HG02852 (cell line): ENCODE data around the gene BICDL1.

Experiments
- ATAC-seq: cut with Tn5 transposase; IDR thresholded peaks from one replicate; pipeline ENCODE4 v1.9.1; 2021; ENCODE audit warnings: mild to moderate bottlenecking, moderate library complexity; ENCODE audit not compliant: unreplicated experiment

The BICDL1 gene

GRCh38 chr12:120048263-120048662 is 59.2 kb downstream of the BICDL1 start:
- ATAC-seq, result no peak

DNA sequence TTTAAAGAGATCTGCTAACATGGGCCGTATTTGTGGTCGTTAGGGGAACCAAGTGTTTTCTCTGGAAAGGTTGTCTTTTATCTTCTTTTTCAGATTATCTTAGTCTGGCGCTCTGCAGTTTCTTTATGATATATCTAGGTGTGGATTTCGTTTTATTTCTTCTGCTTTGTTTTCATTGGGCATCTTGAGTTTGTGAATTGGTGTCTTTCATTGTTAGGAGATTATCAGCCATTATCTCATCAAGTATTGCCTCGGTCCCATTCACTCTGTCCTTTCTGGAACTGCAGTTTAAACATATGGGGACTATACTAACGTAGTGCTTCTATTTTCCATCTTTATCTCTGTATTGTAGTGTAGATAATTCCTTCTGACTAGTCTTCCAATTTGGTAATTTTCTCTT is 60.4 kb downstream of the BICDL1 start:
- no peak for ATAC-seq

DNA sequence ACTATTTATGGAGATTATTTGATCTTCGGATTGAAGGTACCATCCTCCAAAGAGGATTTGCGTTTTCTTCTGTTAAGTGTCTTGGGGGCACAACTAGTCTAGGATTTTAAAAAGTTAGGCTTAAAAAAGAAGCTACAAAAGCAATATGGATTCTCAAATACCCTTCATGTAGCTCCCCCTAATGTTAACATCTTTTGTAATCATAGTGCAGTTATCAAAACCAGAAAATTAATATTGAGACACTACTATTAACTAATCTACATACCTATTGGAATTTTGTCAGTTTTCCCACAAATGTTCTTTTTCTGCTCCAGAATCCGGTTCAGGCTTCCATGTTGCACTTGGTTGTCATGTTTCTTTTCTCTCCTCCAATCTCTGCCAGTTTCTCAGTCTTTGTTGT is 62.5 kb downstream of the BICDL1 start:
- ATAC-seq, result no peak

- ATAC-seq, result no peak
Observed at GRCh38 chr12:120054293-120054692, 65.3 kb downstream of the BICDL1 start.

- ATAC-seq, result no peak
Observed at GRCh38 chr12:120055231-120056000, 66.4 kb downstream of the BICDL1 start.

GRCh38 chr12:120056739-120057138 is 67.7 kb downstream of the BICDL1 start:
- no peak for ATAC-seq

GRCh38 chr12:120060196-120060595 is 71.2 kb downstream of the BICDL1 start:
- ATAC-seq, result no peak

DNA sequence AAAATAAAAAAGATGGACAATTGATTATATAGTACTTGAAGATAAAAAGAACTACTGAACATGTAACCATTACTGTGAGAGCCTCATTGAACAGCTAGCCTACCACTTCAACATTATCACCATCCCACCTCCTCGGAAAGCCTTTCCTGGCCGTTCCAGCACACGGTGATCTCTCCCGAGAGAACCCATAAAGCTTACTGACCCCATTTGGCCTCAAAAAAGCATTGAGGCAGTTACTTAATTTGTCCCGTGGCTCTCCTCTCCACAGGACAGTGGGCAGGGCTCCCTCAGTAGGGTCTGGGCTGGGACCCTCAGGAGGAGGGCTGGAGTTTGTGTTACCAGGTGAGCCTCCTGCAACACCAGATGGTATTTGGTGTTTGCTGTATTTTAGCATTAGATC is 71.7 kb downstream of the BICDL1 start:
- no peak for ATAC-seq

- ATAC-seq, result no peak
Observed at GRCh38 chr12:120061575-120062214, 72.7 kb downstream of the BICDL1 start.

- ATAC-seq, result no peak
Observed at GRCh38 chr12:120062976-120063579, 74.0 kb downstream of the BICDL1 start.

DNA sequence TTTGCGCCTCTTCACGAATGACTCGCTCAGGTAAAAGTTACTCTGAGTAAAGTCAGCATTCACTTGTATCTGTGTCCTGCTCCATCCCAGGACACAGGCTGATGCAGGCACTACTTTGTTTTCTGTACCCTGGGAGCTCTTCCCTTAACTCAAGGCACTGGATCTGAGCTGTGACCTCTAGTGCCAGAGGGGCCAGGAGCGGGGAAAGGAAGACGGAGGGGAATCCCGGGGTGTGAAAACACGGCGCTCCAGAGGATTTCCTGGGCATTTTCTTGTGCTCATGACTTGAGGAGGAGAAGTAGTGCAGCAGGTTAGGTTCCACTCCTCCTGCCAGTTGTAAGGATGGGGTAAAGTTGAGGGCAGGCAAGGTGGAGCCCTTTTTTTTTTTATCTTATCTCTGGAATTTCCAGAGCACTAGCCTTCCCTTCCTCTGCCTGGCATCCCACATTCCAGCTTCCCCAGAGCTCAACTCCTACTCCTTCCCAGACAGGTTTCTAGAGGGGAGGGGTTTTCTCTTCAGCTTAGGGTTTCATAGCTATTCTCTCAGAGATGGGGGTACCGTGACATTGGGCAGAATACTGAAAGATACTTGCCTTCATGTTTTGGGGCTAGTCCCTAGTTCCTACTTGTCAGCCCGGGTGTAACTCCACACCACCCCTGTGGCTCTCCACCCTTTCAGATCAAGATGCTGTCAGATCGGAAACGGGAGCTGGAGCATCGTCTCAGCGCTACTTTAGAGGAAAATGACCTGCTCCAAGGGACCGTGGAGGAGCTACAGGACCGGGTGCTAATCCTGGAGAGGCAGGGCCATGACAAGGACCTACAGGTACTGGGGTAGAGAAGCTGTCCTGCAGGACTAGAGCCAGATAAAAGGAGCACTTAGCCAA is 75.3 kb downstream of the BICDL1 start:
- no peak for ATAC-seq

GRCh38 chr12:120065472-120065871 is 76.4 kb downstream of the BICDL1 start:
- no peak for ATAC-seq

- no peak for ATAC-seq
Observed at GRCh38 chr12:120066341-120066740, 77.3 kb downstream of the BICDL1 start.

DNA sequence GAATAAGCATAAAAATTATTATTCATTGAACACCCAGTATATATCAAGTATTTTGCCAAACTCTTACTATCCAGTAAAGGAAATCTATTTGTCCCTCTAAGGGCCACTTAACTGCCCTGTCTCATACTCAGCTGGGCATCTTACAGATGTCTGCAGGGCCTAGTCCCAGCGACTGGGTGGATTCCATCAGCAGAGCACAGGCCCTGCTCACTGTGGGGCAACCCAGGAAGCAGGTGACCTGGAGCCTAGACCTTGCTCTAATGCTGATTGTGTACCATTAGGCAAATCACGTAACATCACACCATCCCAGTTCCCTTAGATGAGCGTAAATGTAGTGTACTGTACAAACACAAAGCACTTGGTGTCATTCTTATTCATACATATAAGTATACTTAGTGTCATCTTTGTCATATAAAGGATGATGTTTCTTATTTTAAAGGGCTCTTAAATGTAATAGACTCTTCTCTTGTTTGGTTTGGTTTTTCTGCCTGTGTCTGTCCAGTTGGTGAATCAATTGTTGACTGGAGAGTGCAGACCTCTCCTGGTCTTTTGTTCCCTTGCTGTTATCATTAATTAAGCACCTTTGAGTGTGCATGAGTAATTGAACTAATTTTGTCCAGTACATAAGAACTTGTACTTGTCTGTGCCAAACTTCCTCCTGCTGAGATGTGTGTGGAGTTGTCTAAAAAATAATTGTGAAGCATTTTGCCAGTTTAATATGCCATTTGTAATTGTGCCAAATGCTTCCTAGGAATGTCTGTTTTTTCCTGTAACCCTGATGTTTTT is 78.2 kb downstream of the BICDL1 start:
- no peak for ATAC-seq

DNA sequence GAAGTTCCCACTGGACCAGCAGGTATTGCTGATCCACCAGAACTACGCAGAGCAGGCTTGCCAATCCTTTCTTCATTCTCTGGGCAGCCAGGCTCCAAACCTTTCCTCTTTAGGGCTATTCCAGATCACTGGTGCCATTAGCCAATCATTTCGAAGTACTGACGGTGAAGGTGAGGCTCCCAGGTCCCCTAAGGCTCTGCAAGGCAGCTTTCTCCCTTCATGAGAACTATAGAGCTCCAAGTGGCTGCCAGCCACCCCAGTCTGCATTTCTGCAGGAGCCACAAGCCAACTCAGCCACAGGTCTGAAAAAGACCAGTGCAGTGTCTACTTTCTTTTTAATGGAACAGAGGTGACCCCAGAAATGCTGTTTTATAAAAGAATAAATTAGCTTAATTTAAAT is 78.9 kb downstream of the BICDL1 start:
- no peak for ATAC-seq

- ATAC-seq, result no peak
Observed at GRCh38 chr12:120069278-120069677, 80.2 kb downstream of the BICDL1 start.

- ATAC-seq, result no peak
Observed at GRCh38 chr12:120071493-120072020, 82.5 kb downstream of the BICDL1 start.

DNA sequence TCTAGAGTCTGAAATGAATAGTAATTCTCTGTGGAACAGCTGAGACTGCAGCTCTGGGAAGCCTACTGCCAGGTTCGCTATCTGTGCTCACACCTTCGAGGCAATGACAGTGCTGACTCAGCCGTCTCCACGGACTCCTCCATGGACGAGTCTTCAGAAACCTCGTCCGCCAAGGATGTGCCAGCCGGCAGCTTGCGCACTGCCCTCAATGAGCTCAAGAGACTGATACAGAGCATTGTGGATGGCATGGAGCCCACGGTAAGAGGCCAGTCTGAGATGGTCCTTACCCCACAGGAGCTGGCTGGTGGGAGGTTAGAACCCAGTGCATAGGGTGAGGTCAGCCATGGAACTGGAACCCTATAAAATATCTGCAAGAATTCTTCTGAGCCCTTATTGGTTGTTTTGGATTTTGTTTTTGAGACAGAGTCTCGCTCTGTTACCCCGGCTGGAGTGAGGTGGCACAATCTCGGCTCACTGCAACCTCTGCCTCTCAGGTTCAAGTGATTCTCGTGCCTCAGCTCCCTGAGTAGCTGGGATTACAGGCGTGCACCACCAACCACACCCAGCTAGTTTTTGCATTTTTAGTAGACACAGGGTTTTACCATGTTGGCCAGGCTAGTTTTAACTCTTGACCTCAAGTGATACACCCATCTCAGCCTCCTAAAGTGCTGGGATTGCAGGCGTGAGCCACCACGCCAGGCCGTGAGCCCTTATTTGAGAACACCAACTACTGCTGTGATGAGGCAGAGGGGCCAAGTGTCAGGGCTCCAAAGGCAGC is 83.6 kb downstream of the BICDL1 start:
- ATAC-seq, result no peak

DNA sequence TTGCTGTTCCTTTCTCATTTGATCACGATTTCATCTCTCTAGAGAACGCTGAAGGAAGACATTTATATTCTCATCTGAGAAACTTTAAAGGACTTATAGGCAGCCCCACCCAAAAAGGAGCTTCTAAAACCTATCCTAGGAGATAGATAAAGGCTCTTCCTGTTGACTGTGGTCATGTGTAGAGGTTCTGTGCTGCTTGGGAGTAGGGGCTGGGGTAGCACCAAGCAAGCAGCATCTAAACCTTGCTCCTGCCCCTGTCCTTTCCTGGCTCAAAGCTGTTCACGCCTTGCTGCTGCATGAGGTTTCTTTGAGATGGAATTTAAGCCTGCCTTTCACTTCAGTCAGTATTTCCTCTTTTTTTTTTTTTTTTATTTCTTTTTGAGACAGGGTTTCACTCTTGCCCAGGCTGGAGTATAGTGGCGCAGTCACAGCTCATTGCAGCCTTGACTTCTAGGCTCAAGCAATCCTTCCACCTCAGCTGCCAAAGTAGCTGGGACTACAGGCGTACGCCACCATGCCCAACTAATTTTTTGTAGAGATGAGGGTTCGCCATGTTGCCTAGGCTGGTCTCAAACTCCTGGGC is 86.1 kb downstream of the BICDL1 start:
- ATAC-seq, result no peak
